IMR-90 (cell line): ENCODE data around the gene ZNF432. TPM values are rescaled to one million over a fixed set of nuclear protein-coding genes. Genes with fewer than 3 reads are reported as not detected.

Experiments
- ATAC-seq: fragments of 200-7000 bp; cut with Tn5 transposase; 2 replicates; pipeline ENCODE4 v1.9.1; 2020; ENCODE audit warnings: low read depth, mild to moderate bottlenecking, moderate library complexity
- BruUV-seq: library from RNA; stranded (reverse); fragments of 400-500 nt; replicated peaks from 2 replicates; lab custom pipeline; 2021; lab: Mats Ljungman, UMichigan
- CTCF ChIA-PET: fragments of 300-600 bp; formaldehyde crosslinking; extraction: SDS; loops from one replicate; lab custom pipeline; 2021; ENCODE audit warnings: antibody characterized with exemption; lab: Yijun Ruan, JAX
- POLR2A ChIA-PET: fragments of 300-600 bp; sonication (Branson Sonifier 250); formaldehyde crosslinking; loops from one replicate; lab custom pipeline; 2022; ENCODE audit warnings: antibody characterized with exemption; ENCODE audit not compliant: unreplicated experiment; lab: Charles Lee
- DNase-seq: peaks from one replicate; pipeline ENCODE4 v3.0.0; 2013
- H2AFZ ChIP-seq: replicated peaks from 2 replicates; pipeline ENCODE3; 2013; ENCODE audit warnings: low read length, mild to moderate bottlenecking; ENCODE audit not compliant: poor library complexity
- H2AK5ac ChIP-seq: 2 replicates; pipeline ENCODE4 v1.6.1; 2013; ENCODE audit warnings: low read depth, low read length, inconsistent platforms
- H2AK9ac ChIP-seq: replicated peaks from 2 replicates; pipeline ENCODE3; 2013; ENCODE audit warnings: mild to moderate bottlenecking, low read depth, low read length, moderate library complexity; ENCODE audit not compliant: poor library complexity
- H2BK120ac ChIP-seq: 2 replicates; pipeline ENCODE4 v1.6.1; 2013; ENCODE audit warnings: low read depth, low read length, inconsistent platforms
- H2BK15ac ChIP-seq: 3 replicates; pipeline ENCODE4 v1.6.1; 2013; ENCODE audit warnings: low read depth, low read length, inconsistent platforms
- H2BK20ac ChIP-seq: 2 replicates; pipeline ENCODE4 v1.6.1; 2013; ENCODE audit warnings: low read depth, mild to moderate bottlenecking, inconsistent platforms, low read length, moderate library complexity
- H2BK5ac ChIP-seq: 2 replicates; pipeline ENCODE4 v1.6.1; 2013; ENCODE audit warnings: mild to moderate bottlenecking, low read depth, low read length, inconsistent platforms; ENCODE audit not compliant: poor library complexity, severe bottlenecking
- H3K14ac ChIP-seq: replicated peaks from 2 replicates; pipeline ENCODE4 v1.6.1; 2013; ENCODE audit warnings: low read depth, low read length, inconsistent platforms
- H3K18ac ChIP-seq: 2 replicates; pipeline ENCODE4 v1.6.1; 2013; ENCODE audit warnings: low read depth, low read length, control low read depth
- H3K23ac ChIP-seq: 2 replicates; pipeline ENCODE4 v1.6.1; 2013; ENCODE audit warnings: low read depth, low read length, inconsistent platforms
- H3K27ac ChIP-seq: 2 replicates; pipeline ENCODE4 v1.5.1; 2013; ENCODE audit warnings: mild to moderate bottlenecking, control low read depth, low read length; ENCODE audit not compliant: insufficient read depth
- H3K27me3 ChIP-seq: 2 replicates; pipeline ENCODE4 v1.6.1; 2013; ENCODE audit warnings: low read length; ENCODE audit not compliant: control insufficient read depth, insufficient read depth
- H3K36me3 ChIP-seq: 2 replicates; pipeline ENCODE4 v1.6.1; 2013; ENCODE audit warnings: low read length, mixed read lengths; ENCODE audit not compliant: control insufficient read depth, insufficient read depth
- H3K4ac ChIP-seq: 2 replicates; pipeline ENCODE4 v1.6.1; 2013; ENCODE audit warnings: low read depth, low read length, inconsistent platforms
- H3K4me1 ChIP-seq: 2 replicates; pipeline ENCODE4 v1.6.1; 2013; ENCODE audit warnings: low read length, mixed read lengths; ENCODE audit not compliant: control insufficient read depth, insufficient read depth
- H3K4me2 ChIP-seq: 2 replicates; pipeline ENCODE4 v1.6.1; 2013; ENCODE audit warnings: low read depth, mild to moderate bottlenecking, control low read depth, low read length, moderate library complexity
- H3K4me3 ChIP-seq: 2 replicates; pipeline ENCODE4 v1.5.1; 2013; ENCODE audit warnings: low read depth, mild to moderate bottlenecking, control low read depth, low read length, moderate library complexity; ENCODE audit not compliant: insufficient read depth
- H3K56ac ChIP-seq: 2 replicates; pipeline ENCODE4 v1.6.1; 2013; ENCODE audit warnings: low read length, inconsistent platforms; ENCODE audit not compliant: insufficient read depth; ENCODE audit errors: extremely low read depth
- H3K79me1 ChIP-seq, 2 experiments: 2 replicates each; pipeline ENCODE4 v1.6.1; 2013; ENCODE audit warnings: low read length in 2 of 2, inconsistent platforms in 1 of 2, low read depth in 1 of 2
- H3K9ac ChIP-seq: 2 replicates; pipeline ENCODE4 v1.6.1; 2013; ENCODE audit warnings: low read depth, low read length, control low read depth
- H3K9me1 ChIP-seq: 2 replicates; pipeline ENCODE4 v1.6.1; 2013; ENCODE audit warnings: low read length, inconsistent platforms; ENCODE audit not compliant: insufficient read depth
- H3K9me3 ChIP-seq: 2 replicates; pipeline ENCODE4 v1.6.1; 2013; ENCODE audit warnings: low read length; ENCODE audit not compliant: control insufficient read depth, insufficient read depth
- H4K20me1 ChIP-seq: 2 replicates; pipeline ENCODE4 v1.6.1; 2013; ENCODE audit warnings: low read length, inconsistent platforms; ENCODE audit not compliant: insufficient read depth
- H4K5ac ChIP-seq: 2 replicates; pipeline ENCODE4 v1.6.1; 2013; ENCODE audit warnings: mild to moderate bottlenecking, low read depth, low read length, control low read depth
- H4K8ac ChIP-seq, 2 experiments: 2 replicates each; pipeline ENCODE4 v1.6.1; 2013; ENCODE audit warnings: low read depth in 2 of 2, low read length in 2 of 2, control low read depth in 1 of 2, inconsistent platforms in 1 of 2
- H4K91ac ChIP-seq: 2 replicates; pipeline ENCODE4 v1.6.1; 2013; ENCODE audit warnings: low read depth, low read length, inconsistent platforms; ENCODE audit not compliant: insufficient read depth
- BHLHE40 ChIP-seq: fragments of 150-350 bp; IDR thresholded peaks from 2 replicates; pipeline ENCODE4 v1.6.1; 2016; ENCODE audit warnings: mild to moderate bottlenecking, low read depth, low read length
- CEBPB ChIP-seq: IDR thresholded peaks from 2 replicates; pipeline ENCODE4 v1.6.1; 2012; ENCODE audit warnings: low read depth, low read length, improper control_type of control experiment
- CHD1 ChIP-seq: IDR thresholded peaks from 2 replicates; pipeline ENCODE4 v1.6.1; 2012; ENCODE audit warnings: low read depth, low read length, improper control_type of control experiment
- CTCF ChIP-seq: conservative IDR thresholded peaks from 2 replicates; pipeline ENCODE4 v1.5.1; 2012; ENCODE audit warnings: mild to moderate bottlenecking, low read depth, low read length, improper control_type of control experiment
- ELK1 ChIP-seq: fragments of 150-350 bp; IDR thresholded peaks from 2 replicates; pipeline ENCODE4 v1.6.1; 2016; ENCODE audit warnings: low read depth, mild to moderate bottlenecking, low read length, moderate library complexity, borderline replicate concordance
- POLR2A ChIP-seq: IDR thresholded peaks from 2 replicates; pipeline ENCODE4 v1.6.1; 2012; ENCODE audit warnings: mild to moderate bottlenecking, low read depth, low read length
- RAD21 ChIP-seq: IDR thresholded peaks from 2 replicates; pipeline ENCODE4 v1.6.1; 2012; ENCODE audit warnings: low read length, improper control_type of control experiment
- RFX5 ChIP-seq: IDR thresholded peaks from 2 replicates; pipeline ENCODE4 v1.8.0; 2012; ENCODE audit warnings: low read depth, mild to moderate bottlenecking, low read length, moderate library complexity
- WGBS, 2 experiments: methylation state at CpG; one replicate each; pipeline versions ENCODE4 v1.1.5 to v1.1.7; 2013; ENCODE audit warnings: missing lambda C conversion rate in 2 of 2; ENCODE audit not compliant: insufficient read length in 1 of 2; ENCODE audit errors: extremely low coverage in 2 of 2; 5-methylcytosine and 5-hydroxymethylcytosine counted together
- dilution Hi-C: fragments of 300-500 bp; cut with HindIII; formaldehyde crosslinking; loops from one replicate; pipeline ENCODE4 v1.14.3; 2018; ENCODE audit warnings: low sequenced_read_pairs; ENCODE audit not compliant: unreplicated experiment
- in situ Hi-C: fragments of 300-500 bp; cut with MboI; formaldehyde crosslinking; loops from 3 replicates; pipeline ENCODE4 v1.14.3; 2019; ENCODE audit warnings: low sequenced_read_pairs, inconsistent platforms, mixed read lengths
- intact Hi-C: fragments of 100-400 bp; cut with micrococcal nuclease; formaldehyde crosslinking; loops from 2 replicates; pipeline ENCODE4 v1.10.0; 2022
- polyA plus RNA-seq, 3 experiments: library from polyadenylated mRNA; depleted of rRNA; stranded (reverse); fragments of >200 nt; gene quantifications; 2 replicates each; pipeline ENCODE4 v1.2.3, GENCODE V29; 2012; ENCODE audit warnings: low replicate concordance in 1 of 3
- total RNA-seq: library from RNA; depleted of rRNA; stranded (reverse); fragments of >200 nt; gene quantifications from 2 replicates; pipeline ENCODE4 v1.2.3, GENCODE V29; 2012

The ZNF432 gene
- total and polyA plus RNA-seq, 2 of the 4 experiments (the other 2 are of a cell fraction) = 4.5 to 12.4 TPM

- TSS peak; percentile 51 for BruUV-seq
These were observed 41.2 kb downstream of the ZNF432 start for GRCh38 chr19:52007451-52007805.

More at GRCh38 chr19:52007451-52007805, 41.2 kb downstream of the ZNF432 start:
- no peaks in the 10 kb centered on the region for H4K20me1 ChIP-seq
- H2BK15ac ChIP-seq = no peak overlapping the region
- peaks cover 11 to 14% of the 10 kb centered on the region in 2 experiments for H3K79me1 ChIP-seq
- H3K14ac ChIP-seq = peak overlapping the region; percentile 97; the same call in 1 of the 2 replicates
- no peak overlapping the region for H4K5ac ChIP-seq
- 10% methylated on average over 5 of the region's 9 CpGs; no CpG with 5 or more reads in 1 of the 2 experiments for WGBS, 2 experiments
- dilution Hi-C loops = no loop called here
- H3K56ac ChIP-seq = peak overlapping the region; percentile 70; the same call in 1 of the 2 replicates
- TF ChIP-seq POLR2A (no peak), ELK1 (no peak), RFX5 (no peak), CTCF (no peak), CEBPB (no peak), BHLHE40 (no peak), CHD1 (no peak), RAD21 (no peak)
- no peak overlapping the region for H3K18ac ChIP-seq
- no peak overlapping the region for H2BK120ac ChIP-seq
- H2AFZ ChIP-seq = peak overlapping the region; percentile 100
- peak overlapping the region; percentile 66 for H2AK9ac ChIP-seq
- no peak overlapping the region for H4K91ac ChIP-seq
- peak overlapping the region; percentile 71 for H2BK5ac ChIP-seq
- no peak overlapping the region for H2AK5ac ChIP-seq
- no peaks in the 10 kb centered on the region for H3K9me1 ChIP-seq
- peak overlapping the region; percentile 98 for H3K4me3 ChIP-seq
- intact Hi-C loops = no loop called here
- H3K23ac ChIP-seq = peak overlapping the region; percentile 89
- H3K4ac ChIP-seq = peak overlapping the region; percentile 86; the same call in 1 of the 2 replicates
- ATAC-seq (peak; percentile 22), DNase-seq (no peak)
- ChIA-PET POLR2A (no interaction called here), CTCF (no interaction called here)
- peaks cover 3% of the 10 kb centered on the region for H3K36me3 ChIP-seq
- in situ Hi-C loops = no loop called here
- peak overlapping the region; percentile 86 to 99; a peak in 2 of 4 replicates for H4K8ac ChIP-seq
- H3K4me1 ChIP-seq = no peaks in the 10 kb centered on the region
- H3K9me3 ChIP-seq = peaks cover 1% of the 10 kb centered on the region; the same call in 1 of the 2 replicates
- peak overlapping the region; percentile 82 for H3K27ac ChIP-seq
- no peaks in the 10 kb centered on the region for H3K27me3 ChIP-seq
- H3K4me2 ChIP-seq = peak overlapping the region; percentile 83
- peak overlapping the region; percentile 94 for H3K9ac ChIP-seq
- H2BK20ac ChIP-seq = no peak overlapping the region
